NK-92 (cell line): ENCODE measurements around the gene TAF6L.
"Not testable (repeated sequence)": the region's sequence is repeated elsewhere in the genome, so short reads cannot be mapped to it uniquely, and the experiment has no call there.

Source experiments
- DNase-seq: peaks from one replicate; lab custom pipeline; 2025; ENCODE audit not compliant: unreplicated experiment; lab: John Stamatoyannopoulos, UW

TAF6L gene, protein sequence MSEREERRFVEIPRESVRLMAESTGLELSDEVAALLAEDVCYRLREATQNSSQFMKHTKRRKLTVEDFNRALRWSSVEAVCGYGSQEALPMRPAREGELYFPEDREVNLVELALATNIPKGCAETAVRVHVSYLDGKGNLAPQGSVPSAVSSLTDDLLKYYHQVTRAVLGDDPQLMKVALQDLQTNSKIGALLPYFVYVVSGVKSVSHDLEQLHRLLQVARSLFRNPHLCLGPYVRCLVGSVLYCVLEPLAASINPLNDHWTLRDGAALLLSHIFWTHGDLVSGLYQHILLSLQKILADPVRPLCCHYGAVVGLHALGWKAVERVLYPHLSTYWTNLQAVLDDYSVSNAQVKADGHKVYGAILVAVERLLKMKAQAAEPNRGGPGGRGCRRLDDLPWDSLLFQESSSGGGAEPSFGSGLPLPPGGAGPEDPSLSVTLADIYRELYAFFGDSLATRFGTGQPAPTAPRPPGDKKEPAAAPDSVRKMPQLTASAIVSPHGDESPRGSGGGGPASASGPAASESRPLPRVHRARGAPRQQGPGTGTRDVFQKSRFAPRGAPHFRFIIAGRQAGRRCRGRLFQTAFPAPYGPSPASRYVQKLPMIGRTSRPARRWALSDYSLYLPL

DNA sequence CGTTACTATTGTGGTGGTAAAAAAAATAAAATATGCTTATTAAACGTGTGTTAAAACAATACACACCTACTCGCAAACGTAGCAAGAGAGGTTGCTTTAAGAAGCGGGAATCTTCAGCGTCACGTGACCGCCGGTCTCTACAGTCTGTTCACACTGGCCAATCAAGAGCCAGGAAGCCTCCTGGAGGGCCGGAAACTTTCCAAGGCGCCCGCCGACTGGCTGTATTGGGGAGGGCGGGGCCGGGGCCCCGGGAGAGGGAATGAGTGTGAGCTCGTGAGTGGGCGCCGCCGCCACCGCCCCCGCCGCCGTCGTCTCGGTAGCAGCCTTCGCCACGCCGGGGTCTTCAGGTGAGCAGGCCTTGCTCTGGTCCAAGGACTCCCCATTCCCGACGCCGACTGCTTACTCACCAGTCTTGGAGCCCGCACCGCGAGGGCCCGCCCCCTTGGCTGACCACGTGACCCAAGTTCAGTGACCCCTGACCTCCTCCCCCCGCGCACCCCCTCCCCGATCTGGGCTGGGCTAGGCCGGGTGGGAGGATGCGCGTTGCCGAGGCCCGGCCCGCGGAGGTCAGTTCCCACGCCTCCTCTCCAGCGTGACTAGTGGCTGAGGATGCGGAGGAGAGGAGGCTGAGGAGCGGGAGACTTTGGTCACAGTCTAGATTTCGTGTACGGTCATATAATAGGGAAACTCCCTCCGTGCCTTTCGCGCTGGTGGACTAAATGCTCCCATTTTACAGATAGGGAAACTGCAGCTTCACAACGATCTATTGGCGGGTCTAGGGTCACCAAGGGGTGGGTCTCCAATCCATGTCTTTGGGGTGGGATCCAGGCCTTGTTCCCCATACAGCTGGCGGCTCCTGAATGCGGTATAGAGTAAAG is at the start of gene TAF6L:
Gene TAF6L (plus strand): TSS at position 253 of the 878 bp plus-strand sequence. CDS start 4,388 bp downstream, outside the sequence.
- no peak for DNase-seq

DNA sequence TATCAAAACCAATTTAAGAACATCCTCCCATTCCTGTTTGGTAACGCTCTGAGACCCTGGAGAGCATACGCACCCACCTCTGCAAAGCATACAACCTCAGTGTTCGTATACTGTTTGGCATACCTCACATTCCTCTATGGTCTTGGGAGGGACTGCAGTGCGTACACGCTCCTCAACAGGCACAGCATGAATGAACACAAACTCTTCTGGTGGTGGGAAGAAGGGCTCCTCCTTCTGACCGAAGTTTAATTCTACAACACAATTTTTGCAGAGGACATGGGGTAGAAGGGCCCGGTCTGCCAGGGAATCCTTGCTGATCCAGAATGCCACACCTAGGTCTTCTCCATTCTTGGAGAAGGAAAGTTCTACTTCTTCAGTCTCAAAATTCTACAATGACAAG is 49.2 kb upstream of the TAF6L start:
- DNase-seq: no peak

DNA sequence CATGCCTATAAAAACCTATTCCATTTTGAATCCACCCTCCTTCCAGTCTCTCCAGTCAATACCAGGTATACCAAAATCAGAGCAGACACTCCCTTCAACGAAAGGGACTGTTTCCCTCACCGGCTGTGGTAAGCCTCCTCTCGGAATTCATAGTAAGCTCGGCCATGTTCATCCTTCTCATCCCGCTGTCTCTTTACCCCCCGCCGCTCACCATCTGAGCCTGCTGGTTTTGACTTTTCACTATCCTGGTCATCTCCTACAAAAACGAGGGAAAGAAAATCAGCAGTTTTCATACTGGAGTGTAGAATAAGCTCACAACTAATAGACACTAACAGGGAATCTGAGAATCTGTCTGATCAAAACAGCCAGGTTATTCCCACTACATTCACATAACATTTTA is 47.0 kb upstream of the TAF6L start:
- no peak for DNase-seq

DNA sequence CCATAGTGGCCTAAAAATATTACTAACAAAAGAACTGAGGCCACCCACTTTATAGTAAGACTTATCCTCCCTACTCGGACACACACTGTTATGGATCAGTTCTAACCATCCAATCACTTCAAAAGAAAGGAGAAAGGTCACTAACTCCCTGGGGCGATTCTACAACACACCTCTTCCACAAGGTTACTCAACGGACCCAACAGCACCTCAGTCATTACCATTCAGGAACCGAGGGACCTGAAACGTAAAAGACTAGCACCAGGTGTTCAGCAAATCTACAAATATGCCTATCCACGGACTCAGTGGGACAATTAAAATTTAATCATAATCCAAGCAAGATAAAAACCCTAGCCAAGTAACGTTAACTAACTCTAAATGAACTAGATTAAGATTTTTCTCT is 45.5 kb upstream of the TAF6L start:
- no peak for DNase-seq

DNA sequence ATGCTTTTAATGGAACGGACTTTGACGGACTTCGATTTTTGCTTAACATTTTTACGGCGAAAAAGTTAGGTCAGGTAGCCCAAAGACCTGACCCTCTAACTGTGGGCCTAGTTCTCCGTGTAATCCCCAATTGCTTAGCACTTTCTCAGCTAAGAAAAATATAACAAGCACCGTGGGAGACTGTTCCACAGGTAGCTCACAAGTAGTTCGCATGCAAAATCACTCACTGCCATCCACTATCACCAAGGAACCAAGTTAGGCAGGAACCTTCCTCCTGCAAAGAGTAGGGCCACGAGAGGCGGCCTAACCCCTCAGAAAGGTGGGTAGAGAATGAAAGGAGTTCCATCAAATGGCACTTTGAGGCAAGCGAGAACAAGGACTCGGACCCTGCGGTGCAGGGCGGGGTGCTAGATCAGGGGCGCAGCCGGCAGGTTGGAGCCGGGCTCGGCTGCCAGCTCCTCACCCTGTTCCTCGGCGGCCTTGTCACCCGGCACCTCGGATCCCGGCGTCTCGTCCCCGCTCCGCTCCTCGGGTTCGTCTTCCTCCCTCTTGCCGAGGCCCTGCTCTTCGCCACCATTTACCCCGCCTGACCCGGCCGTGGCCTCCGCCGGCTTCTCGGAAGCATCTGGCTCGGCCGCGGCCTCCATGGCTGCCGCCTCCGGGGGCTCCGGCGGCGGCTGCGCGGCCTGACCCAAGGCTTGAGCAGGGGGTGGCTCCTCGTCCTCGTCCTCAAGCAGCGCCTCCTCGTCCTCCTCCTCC is 44.9 kb upstream of the TAF6L start:
- no peak for DNase-seq

DNA sequence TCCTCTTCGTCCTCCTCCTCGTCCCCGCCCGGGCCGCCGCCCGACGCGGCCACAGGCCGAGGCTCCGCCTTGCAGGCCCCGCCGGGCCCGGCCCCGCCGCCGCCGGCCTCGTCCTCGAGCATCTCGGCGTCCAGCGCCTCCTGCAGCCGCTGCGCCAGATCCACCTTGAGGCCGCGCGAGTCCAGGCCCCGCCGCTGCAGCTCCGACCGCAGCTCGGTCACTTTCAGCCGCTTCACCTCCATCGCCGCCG is 44.4 kb upstream of the TAF6L start:
- no peak for DNase-seq

DNA sequence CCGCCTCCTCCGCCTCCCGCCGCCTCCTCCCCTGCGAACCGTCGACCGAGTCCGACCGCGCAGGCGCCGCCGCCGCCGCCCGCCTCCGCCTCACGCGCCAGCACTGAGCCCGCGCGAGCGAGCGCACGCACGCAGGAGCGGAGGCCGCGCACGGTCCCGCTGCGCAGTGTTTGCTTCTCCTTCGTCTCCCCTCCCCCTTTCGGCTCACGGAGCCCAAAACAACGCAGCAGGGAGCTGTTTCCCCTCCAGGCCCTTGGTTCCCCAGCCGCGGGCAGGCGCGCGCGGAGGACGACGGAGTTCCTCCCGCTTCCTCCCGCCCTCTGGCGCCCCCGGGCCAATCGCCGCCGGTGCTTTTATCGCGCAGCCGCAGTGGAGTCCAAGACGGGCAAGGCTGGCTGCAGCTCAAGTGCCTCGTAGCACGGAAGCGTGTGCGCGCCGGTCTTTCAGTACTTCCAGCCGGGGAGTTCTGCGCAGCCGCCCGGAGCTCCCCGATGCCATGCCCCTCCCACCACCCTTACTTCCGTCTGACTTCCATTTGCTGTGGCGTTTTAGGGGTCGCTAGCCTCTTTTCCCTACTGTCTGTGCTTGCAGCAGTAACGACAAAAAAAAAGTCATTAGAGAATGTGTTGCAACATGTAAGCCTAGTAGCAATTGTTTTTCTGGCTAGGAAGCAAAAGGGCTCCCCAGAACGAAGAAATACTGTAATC is 43.9 kb upstream of the TAF6L start, which contains the start of gene HNRNPUL2:
Gene HNRNPUL2 (minus strand): TSS at position 293 of the 707 bp plus-strand sequence. CDS start 301 bp downstream, outside the sequence.
- peak; percentile 88 for DNase-seq

DNA sequence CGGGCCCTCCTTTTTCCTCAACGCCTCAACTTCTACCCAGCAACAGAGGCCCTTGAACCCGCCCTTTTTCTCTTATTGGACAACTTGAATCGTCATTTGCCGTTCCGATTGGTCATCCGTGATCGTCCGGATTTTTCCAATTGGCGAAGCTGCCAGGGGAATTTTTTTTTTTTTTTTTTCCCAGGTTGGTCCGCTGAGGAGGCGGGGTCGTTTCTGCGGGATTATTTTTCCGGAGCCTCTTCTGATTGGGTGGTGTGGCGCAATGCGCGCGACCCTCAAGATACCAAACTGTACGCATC is 43.4 kb upstream of the TAF6L start:
- peak; percentile 16 for DNase-seq

DNA sequence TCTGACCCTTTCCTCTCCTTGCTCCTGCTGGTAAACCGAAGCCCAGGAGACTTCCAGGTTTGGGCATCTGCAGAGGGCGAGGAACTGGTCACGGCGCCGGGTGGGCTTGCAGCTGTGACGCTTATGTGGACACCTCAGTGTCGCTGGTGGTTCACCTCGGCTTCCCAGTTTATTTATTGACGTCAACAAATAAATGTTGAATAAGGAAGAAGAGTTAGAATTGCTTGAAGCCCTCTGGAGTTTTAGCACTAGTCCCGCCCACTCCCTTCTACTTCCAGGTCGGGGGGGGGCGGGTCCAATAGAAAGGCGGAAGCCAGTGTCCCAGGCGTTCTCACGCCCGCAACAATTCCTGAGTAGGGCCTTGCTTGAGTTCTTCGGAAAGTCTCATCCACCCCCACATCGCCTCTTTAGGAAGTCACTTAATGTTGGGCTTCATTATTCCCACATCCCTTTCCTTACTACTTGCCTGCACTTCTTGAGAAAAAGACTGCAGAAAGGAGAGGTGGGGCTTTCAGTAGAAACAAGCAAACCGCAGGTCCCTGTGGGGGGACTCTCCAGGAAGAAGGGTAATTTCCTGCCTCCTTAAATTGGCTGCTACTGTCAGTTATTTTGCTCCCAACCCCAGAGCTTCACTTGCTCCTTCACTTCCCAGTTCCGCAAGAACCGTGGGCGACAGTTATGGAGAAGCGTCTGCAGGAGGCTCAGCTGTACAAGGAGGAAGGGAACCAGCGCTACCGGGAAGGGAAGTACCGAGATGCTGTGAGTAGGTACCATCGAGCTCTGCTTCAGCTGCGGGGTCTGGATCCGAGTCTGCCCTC is 42.8 kb upstream of the TAF6L start, which contains the start of gene TTC9C:
Gene TTC9C (plus strand): TSS at position 316 of the 818 bp plus-strand sequence. CDS start 363 bp downstream, at position 679.
- peak; percentile 28 for DNase-seq

DNA sequence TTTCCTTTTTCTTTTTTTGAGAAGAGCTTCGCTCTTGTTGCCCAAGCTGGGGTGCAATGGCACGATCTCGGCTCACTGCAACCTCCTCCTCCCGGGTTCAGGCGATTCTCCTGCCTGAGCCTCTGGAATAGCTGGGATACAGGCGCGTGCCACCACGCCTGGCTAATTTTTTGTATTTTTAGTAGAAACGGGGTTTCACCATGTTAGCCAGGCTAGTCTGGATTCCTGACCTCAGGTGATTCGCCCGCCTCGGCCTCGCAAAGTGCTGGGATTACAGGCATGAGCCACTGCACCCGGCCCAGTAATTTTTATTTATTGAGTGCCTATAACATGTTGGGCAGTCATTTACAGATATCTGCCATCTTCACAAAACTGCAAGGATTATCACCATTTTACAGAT is 41.1 kb upstream of the TAF6L start:
- DNase-seq: not testable (repeated sequence)

DNA sequence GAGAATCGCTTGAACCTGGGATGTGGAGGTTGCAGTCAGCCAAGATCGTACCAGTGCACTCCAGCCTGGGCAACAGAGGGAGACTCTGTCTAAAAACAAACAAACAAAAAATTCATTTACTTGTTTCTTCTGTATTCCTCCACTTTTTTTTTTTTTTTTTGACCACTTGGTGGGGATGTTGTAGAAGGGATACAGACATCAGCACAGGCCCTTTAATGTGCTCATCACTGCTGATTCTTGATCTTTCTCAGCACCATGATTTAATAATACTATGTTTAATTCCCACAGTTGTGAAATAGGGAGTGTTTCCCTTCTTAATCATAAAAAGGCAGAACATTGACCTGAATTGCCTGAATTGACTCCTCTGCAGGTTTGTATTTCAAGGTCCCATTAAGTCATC is 38.4 kb upstream of the TAF6L start:
- DNase-seq: no peak

DNA sequence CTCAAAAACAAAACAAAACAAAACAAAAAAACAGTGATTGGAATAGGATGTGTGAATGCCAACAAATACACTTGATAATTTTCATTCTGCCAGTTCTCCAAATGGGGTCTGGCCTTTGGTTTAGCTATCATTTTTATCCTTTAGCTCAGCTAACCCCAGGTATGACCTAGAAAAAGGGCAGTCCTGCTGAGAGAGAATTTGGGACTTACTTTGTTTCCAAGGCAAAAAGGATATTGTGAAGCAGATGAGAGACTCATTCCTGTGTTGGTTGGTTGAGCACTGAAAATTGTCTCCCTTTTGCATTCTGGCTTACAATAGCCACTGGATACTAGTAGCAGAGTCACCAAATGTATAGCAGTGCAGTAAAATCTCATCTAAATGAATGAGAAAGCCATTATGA is 34.0 kb upstream of the TAF6L start:
- no peak for DNase-seq

DNA sequence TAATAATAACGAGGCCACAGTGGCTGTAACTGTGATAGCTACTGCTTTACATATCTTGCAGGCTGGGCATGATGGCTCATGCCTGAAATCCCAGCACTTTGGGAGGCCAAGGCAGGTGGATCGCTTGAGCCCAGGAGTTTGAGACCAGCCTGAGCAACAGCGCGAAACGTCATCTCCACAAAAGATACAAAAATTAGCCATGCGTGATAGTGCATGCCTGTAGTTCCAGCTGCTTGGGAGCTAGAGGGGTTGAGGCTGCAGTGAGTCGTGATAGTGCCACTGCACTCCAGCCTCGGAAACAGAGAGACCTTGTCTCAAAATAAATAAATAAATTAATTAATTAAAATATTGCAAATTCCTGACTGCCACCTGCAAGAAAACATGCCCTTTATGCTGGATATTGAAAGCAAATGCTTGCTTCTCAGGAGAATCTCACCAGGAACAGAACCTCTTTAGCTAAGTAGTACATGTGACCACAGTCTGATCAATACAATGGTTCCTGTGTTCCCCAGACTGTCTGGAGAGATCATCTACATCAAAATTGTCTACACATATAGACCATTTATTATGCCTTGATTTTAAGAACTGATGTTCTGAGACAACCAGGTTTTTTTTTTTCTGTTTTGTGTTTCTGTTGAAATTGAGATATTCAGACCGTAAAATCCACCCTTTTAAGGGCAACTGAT is 23.6 kb upstream of the TAF6L start:
- DNase-seq: no peak

DNA sequence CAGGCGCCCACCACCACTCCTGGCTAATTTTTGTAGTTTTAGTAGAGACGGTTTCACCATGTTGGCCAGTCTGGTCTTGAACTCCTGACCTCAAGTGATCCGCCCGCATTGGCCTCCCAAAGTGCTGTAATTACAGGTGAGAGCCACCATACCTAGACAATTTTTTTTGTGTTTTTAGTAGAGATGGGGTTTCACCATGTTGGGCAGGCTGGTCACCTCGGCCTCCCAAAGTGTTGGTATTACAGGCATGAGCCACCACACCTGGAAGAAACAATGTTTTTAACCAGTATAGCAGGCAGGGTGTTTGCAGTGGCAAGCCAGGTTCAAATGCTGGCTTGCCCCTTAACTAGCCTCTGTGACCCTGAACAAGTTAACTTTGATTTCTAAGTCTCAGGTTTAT is 21.3 kb upstream of the TAF6L start:
- DNase-seq: not testable (repeated sequence)

DNA sequence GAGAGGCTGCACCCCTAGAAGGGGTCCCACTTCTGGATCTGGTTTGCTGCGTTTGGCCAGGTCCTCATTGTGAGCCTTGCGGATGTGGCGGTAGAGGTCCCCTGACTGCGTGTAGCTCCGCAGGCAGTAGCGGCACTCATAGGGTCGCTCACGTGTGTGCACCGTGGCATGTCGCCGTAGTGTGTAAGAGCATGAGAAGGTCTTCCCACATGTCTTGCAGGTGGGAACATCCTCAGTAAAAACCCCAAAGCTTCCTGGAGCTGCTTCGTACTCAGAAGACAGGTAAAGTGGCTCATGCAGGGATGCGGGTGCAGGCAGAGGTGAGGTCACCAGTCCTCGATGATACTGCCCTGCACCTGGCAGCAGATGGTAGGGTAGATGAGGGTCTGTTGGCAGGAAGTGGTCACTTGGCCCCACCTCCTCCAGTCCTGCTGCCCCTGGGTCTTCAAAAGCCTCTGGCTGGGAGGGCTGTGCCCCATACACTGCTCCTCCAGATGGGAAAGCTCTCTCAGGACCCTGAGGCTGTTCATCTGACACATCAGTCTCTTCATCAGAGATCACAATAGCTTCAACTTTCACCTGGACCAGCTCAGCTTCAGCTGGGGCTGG is 18.9 kb upstream of the TAF6L start:
- no peak for DNase-seq

DNA sequence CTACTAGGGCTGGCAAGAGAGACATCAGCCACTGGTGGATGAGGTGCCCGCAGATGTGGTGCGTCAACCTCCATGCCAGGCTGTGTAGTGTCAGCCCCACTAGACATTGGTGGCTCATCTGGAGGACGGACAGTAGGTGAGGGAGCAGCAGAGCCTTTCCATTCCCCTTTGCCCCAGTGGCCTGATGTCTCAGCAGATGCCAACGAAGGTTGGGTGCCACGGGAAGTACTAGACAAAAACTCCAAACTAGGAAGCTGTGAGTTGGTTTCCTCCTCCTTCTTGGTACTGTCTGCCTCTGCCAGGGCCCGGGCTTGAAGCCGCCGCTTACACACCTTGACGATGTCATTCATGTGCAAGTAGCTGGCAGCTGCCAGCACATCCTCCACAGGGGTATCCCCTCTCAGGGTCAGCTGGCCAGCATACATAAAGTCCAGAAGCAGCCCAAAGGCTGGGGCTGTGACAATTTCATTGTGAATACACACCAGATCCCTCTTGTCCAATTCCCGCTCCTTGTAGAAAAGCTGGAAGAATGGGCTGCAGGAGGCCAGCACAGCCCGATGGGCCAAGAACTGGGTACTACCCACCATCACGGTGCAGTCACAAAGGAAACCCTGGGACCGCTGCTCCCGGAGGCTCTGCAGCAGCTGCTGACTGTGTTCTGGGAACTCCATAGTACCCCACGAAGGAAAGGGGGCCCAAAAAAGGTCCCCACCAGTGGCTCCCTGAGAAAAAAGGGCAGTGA is 18.0 kb upstream of the TAF6L start:
- no peak for DNase-seq

DNA sequence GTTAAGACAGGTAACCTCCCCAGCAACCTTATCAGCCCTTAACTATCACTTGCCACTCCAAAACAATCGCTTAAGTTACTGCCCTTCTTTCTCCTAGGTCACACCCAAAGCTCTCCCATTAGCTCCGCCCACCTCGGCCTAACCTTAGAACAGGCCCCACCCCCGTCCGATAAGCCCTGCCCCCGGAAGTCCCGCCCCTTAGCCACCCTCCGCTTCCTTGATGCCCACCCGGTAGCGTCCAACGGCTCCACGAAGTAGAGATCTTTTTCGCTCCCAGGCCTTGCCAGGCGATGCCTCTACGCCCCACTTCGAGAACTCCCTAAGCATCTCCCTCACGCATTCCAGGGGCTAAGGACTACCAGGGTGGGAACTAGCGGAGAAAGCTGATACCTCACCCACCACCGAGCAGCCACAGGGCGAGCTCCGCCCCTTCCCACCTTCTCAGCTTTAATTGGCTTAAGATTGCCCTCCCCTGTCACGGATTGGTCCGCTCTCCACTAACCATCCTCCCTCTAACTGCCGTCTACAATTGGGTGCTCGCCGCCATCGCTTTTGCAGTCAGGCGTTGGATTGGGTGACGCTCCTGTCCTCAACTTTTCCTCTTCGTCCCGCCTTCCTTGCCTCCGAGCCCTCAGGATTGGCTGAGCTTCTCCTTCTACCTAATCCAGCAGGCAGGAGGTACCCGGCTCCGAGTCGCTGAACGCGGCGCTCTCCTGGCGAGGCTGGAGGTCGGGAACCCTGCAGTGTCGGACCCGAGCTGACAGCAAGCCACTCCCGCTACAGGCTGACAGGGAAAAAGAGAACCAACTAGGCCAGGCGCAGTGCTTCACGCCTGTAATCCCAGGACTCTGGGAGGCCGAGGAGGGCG is 17.2 kb upstream of the TAF6L start, which contains the start of gene ZBTB3:
Gene ZBTB3 (minus strand): TSS at position 425 of the 868 bp plus-strand sequence. CDS start 496 bp downstream, outside the sequence.
- peak; percentile 82 for DNase-seq
